Stimulated activated CD8-positive, alpha-beta memory T cell treated with anti-CD3 and anti-CD28 coated beads, Interleukin-2, amount 100 ng/mL, for 48 hours (primary cell): ENCODE data around the gene ZNF227.
"Not testable (repeated sequence)": the region's sequence is repeated elsewhere in the genome, so short reads cannot be mapped to it uniquely, and the experiment has no call there.

Source experiments
- DNase-seq, 2 donors: peaks; one replicate each; pipeline ENCODE4 v3.0.0-alpha.2; 2020; ENCODE audit warnings: low read depth in 2 of 2

ZNF227 gene

GRCh38 chr19:44236384-44236783 is 24.1 kb downstream of the ZNF227 start:
- DNase-seq: no peak

DNA sequence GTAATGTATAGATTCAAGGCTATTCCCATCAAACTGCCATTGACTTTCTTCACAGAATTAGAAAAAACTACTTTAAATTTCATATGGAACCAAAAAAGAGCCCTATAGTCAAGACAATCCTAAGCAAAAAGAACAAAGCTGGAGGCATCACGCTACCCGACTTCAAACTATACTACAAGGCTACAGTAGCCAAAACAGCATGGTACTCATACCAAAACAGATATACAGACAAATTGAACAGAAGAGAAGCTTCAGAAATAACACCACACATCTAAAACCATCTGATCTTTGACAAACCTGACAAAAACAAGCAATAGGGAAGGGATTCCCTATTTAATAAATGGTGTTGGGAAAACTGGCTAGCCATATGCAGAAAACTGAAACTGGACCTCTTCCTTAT is 40.0 kb downstream of the ZNF227 start:
- not testable (repeated sequence) for DNase-seq

- not testable (repeated sequence) for DNase-seq
Measured at GRCh38 chr19:44253392-44253791, 41.1 kb downstream of the ZNF227 start.

GRCh38 chr19:44254496-44254895 is 42.2 kb downstream of the ZNF227 start:
- no peak for DNase-seq

DNA sequence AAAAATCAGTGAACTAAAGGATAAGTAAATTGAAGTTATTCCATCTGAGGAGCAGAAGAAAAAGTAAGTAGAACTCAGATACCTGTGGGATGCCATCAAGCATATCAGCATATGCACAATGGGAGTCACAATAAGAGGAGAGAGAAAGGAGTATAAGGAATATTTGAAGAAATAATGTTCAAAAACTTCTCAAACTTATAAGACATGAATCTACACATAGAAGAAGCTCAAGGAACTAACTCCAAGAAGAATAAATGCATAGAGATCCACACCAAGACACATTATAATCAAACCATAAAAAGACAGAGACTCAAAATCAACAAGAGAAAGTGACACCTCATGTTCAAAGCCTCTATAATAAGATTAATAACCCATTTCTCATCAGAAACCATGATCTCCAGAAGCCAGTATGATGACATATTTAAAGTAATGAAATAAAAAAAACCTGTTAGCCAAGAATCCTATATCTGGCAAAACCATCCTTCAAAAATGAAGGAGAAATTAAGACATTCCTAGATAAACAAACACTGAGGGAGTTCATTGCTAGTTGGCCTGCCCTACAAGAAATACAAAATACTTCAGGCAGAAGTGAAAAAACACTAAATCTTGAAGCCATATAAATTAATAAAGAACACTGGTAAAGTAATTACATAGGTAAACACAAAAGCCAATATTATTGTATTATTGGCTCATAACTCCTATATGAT is 43.5 kb downstream of the ZNF227 start:
- DNase-seq: no peak

GRCh38 chr19:44258136-44258535 is 45.8 kb downstream of the ZNF227 start:
- DNase-seq: no peak

- DNase-seq: no peak
Measured at GRCh38 chr19:44258835-44259413, 46.6 kb downstream of the ZNF227 start.

- no peak for DNase-seq
Measured at GRCh38 chr19:44260343-44260681, 48.0 kb downstream of the ZNF227 start.

GRCh38 chr19:44260695-44261446 is 48.5 kb downstream of the ZNF227 start:
- DNase-seq: no peak

- DNase-seq: no peak
Measured at GRCh38 chr19:44277331-44277730, 65.0 kb downstream of the ZNF227 start.

DNA sequence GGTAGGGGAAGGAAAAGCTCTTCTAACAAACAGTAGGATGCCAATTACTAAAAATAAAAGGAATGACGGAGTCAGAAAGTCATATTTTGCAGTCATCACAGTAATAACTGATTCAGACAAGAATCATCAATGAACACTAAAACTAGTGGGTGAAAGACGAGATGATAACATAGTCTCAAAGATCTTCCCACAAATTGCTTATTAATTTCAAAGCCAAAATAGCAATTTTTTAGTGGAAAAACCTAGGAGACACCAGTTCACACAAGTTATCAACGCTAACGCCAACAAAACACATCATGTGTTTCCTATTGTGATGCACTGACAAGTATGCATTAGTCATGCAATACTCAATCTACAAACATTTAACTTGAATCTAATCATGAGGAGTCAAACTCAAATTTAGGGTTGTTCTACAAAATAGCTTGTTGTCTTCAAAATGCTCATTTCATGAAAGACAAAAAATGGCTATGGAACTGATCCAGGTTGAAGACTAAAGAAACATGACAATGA is 65.9 kb downstream of the ZNF227 start:
- DNase-seq: no peak

DNA sequence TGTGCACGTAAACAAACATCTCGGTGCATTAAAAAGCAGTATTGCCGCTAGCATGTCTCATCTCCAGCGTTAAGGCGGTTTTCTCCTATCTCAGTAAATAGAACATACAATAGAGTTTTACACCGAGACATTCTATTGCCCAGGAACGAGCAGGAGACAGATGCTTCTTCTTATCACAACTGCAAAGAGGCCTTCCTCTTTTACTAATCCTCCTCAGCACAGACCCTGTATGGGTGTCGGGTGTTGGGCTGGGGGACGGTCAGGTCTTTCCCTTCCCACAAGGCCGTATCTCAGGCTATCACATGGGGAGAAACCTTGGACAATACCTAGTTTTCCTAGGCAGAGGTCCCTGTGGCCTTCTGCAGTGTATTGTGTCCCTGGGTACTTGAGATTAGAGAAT is 68.6 kb downstream of the ZNF227 start:
- no peak for DNase-seq

GRCh38 chr19:44282846-44283245 is 70.5 kb downstream of the ZNF227 start:
- DNase-seq: no peak

DNA sequence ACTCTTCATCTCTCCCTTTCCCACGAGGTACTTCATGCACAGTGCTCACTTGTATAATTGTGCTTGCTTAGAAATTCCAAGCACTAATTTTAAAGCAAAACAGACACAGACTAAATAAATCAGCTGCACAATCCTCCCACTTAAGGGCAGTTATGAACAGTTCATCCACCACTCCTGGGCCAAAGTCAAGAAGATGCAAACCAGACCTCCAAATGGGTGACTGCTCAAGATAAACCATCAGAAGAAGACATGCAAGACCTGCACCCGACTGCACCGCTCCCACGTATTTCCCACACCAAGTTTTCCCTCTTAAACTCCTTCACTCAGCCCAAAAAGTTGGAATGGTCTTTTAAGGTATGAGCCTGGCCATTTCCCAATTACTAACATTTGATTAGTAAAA is 72.6 kb downstream of the ZNF227 start:
- DNase-seq: no peak
